Lower leg skin (tissue), 3 donors: ENCODE results near the gene CNGA1.
"Not testable (repeated sequence)": the region's sequence is repeated elsewhere in the genome, so short reads cannot be mapped to it uniquely, and the experiment has no call there.

Source experiments
- POLR2A ChIP-seq, 2 donors: fragments of 450-650 bp; IDR thresholded peaks; one replicate each; pipeline ENCODE4 v1.6.1; 2016 to 2017; ENCODE audit warnings: antibody characterized with exemption in 2 of 2, mild to moderate bottlenecking in 1 of 2, moderate library complexity in 1 of 2
- TF ChIP-seq, protein P1 (sequence below), 3 donors: fragments of 450-650 bp; IDR thresholded peaks; one replicate each; pipeline ENCODE4 v1.5.1; 2016; ENCODE audit warnings: antibody characterized with exemption in 3 of 3, mild to moderate bottlenecking in 3 of 3, moderate library complexity in 2 of 3

DNA sequence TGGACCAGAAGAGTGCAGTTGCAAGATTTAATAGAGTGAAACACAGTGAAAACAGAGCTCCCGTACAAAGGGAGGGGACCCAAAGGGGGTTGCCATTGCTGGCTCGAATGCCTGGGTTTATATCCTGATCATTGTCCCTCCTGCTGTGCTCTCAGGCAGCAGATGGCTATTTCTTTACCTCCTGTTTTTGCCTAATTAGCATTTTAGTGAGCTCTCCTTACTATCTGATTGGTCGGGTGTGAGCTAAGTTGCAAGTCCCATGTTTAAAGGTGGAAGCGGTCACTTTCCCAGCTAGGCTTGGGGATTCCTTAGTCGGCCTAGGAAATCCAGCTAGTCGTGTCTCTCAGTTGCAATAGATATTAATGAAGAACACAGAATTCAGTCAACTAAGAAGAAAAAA lies 5.6 kb downstream of the CNGA1 start:
- TF ChIP-seq, protein P1, sequence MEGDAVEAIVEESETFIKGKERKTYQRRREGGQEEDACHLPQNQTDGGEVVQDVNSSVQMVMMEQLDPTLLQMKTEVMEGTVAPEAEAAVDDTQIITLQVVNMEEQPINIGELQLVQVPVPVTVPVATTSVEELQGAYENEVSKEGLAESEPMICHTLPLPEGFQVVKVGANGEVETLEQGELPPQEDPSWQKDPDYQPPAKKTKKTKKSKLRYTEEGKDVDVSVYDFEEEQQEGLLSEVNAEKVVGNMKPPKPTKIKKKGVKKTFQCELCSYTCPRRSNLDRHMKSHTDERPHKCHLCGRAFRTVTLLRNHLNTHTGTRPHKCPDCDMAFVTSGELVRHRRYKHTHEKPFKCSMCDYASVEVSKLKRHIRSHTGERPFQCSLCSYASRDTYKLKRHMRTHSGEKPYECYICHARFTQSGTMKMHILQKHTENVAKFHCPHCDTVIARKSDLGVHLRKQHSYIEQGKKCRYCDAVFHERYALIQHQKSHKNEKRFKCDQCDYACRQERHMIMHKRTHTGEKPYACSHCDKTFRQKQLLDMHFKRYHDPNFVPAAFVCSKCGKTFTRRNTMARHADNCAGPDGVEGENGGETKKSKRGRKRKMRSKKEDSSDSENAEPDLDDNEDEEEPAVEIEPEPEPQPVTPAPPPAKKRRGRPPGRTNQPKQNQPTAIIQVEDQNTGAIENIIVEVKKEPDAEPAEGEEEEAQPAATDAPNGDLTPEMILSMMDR (IDR thresholded peaks at IDR 0.05): not testable (repeated sequence)
- not testable (repeated sequence) for TF ChIP-seq POLR2A (IDR thresholded peaks at IDR 0.05)
